ENCODE data around the gene ADAMTS20.

The ADAMTS20 gene

GRCh38 chr12:43501703-43502102, 50.3 kb downstream of the ADAMTS20 start:
- no peak for DNase-seq (ENCODE audit: low read depth, low spot score)
- no peak overlapping the region for H3K27ac ChIP-seq

DNA sequence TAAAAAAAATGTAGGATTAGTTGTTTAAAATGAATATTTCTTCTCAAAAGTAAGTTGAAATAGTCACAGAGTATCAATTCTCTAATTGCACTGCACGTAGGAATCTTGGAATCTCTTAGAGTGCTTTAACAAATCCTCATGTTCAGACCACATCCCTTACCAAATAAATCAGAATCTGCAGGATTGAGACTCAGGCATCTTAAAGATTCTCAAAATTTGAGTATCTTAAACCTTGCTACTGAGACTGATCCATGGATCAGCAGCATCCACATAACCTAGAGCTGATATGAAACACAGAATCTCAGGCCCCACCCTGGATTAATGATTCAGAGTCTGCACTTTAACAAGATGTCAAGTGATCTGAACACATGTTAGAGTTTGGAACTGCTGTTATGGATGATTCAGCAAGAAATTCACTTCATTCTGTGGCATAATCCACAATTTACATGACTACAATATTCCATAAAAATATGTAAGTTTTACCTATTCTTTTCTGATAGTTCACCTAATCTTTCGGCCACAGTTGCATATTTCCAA, 58.7 kb downstream of the ADAMTS20 start:
- H3K27ac ChIP-seq = no peak overlapping the region

GRCh38 chr12:43482311-43483085, 69.5 kb downstream of the ADAMTS20 start:
- DNase-seq (ENCODE audit: low read depth, low spot score) = no peak
- no peak overlapping the region for H3K27ac ChIP-seq

More for the DNA sequence above, 58.7 kb downstream of the ADAMTS20 start:
- no peak for DNase-seq (ENCODE audit: low read depth, low spot score)

- no peak for DNase-seq (ENCODE audit: low read depth, low spot score)
- H3K27ac ChIP-seq = no peak overlapping the region
These were observed 71.4 kb downstream of the ADAMTS20 start for GRCh38 chr12:43480591-43480990.

DNA sequence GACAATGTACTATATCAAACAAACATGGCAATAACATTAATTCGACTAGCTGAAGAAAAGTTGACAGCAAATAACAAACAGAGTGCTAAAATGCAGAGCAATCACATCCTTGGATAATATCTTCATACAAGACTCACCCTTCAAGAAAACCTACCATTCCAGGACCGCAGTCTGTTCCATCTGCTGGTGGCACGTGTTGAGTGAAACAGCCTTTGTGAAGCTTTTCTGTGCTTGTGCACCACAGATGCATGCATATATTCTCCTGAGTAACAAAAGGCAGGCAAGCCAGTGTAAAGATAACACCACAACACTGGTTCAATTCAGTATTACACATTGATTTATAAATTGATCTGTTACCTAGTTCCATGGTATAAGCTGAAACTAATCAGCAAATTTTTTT, 89.3 kb downstream of the ADAMTS20 start:
- no peak for DNase-seq (ENCODE audit: low read depth, low spot score)
- no peak overlapping the region for H3K27ac ChIP-seq

- no peak for DNase-seq (ENCODE audit: low read depth, low spot score)
- H3K27ac ChIP-seq = no peak overlapping the region
These were observed 89.9 kb downstream of the ADAMTS20 start for GRCh38 chr12:43462080-43462479.

DNA sequence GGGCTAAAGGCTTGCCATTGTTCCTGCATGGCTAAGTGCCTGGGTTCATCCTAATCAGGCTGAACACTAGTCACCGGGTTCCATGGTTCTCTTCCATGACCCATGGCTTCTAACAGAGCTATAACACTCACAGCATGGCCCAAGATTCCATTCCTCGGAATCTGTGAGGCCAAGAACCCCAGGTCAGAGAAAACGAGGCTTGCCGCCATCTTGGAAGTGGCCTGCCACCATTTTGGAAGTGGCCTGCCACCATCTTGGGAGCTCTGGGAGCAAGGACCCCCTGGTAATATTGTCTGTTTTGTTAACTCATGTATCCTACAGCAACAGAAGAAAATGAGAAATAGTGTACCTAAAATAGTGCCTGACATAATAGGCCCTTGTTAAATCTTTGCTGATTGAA, 92.7 kb downstream of the ADAMTS20 start:
- DNase-seq (ENCODE audit: low read depth, low spot score) = no peak
- no peak overlapping the region for H3K27ac ChIP-seq

DNA sequence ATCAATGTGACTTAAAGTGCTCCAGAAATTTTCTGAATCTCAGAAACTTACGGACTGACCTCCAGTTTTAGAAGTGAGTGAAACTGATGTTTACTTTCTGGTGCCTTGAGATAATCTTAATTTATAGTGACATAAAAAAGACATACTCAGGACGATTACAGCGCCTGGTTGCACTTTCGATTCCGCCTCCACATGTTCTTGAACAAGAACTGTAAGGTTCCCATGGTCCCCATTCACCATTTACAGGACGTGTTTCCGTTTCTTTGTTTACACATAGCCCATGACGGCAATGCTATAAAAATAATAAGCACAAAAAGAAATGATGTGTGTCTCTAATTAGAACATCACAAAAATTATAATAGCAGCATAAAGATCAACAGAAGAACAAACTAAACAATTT, 98.2 kb downstream of the ADAMTS20 start:
- peak; percentile 2 for DNase-seq (ENCODE audit: low read depth, low spot score)

GRCh38 chr12:43444940-43445564, 107.0 kb downstream of the ADAMTS20 start:
- no peak overlapping the region for H3K27ac ChIP-seq
- DNase-seq (ENCODE audit: low read depth, low spot score) = peak; percentile 0

More for the DNA sequence above, 98.2 kb downstream of the ADAMTS20 start:
- no peak overlapping the region for H3K27ac ChIP-seq

GRCh38 chr12:43436597-43436996, 115.4 kb downstream of the ADAMTS20 start:
- no peak for DNase-seq (ENCODE audit: low read depth, low spot score)
- H3K27ac ChIP-seq = no peak overlapping the region

GRCh38 chr12:43434614-43435013, 117.4 kb downstream of the ADAMTS20 start:
- DNase-seq (ENCODE audit: low read depth, low spot score) = no peak
- no peak overlapping the region for H3K27ac ChIP-seq

GRCh38 chr12:43428088-43428600, 123.9 kb downstream of the ADAMTS20 start:
- no peak for DNase-seq (ENCODE audit: low read depth, low spot score)
- no peak overlapping the region for H3K27ac ChIP-seq

DNA sequence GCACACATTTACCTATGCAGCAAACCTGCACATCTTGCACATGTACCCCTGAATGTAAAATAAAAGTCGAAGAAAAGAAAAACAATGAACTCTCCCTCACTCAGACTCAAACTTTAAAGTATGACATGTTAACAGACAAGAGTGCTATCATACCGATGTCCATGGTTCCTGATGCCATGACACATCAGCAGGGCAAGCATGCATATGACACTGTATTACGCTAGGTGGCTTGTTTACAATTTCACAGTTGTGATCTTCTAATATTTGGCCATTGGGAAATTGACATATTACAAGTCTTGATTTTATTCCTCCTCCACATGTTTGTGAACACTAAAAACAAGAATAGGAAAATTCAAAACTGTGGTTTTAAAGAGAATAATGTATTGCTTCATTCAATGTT, 126.6 kb downstream of the ADAMTS20 start:
- no peak overlapping the region for H3K27ac ChIP-seq
- DNase-seq (ENCODE audit: low read depth, low spot score) = no peak

GRCh38 chr12:43416981-43417380, 135.0 kb downstream of the ADAMTS20 start:
- H3K27ac ChIP-seq = no peak overlapping the region
- DNase-seq (ENCODE audit: low read depth, low spot score) = no peak

GRCh38 chr12:43407816-43408645, 144.0 kb downstream of the ADAMTS20 start:
- no peak for DNase-seq (ENCODE audit: low read depth, low spot score)
- H3K27ac ChIP-seq = no peak overlapping the region

DNA sequence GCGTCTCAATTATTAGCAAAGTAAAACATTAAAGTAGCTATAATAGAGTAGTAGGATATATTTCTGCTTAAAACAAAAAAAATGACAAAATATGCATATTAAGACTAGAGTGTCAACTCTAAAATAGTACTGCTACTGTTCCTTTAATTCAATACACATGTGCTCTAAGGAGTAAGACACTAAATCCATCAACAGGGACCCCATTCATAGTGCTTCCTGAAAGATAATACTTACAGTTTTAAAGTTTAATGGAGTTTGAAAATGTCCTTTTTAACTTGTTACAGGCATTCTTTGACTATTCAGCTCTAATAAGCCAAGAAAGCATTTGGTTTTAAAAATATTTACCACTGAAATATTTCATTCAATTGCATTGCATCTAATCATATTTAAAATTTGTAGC, 145.2 kb downstream of the ADAMTS20 start:
- H3K27ac ChIP-seq = no peak overlapping the region
- no peak for DNase-seq (ENCODE audit: low read depth, low spot score)

DNA sequence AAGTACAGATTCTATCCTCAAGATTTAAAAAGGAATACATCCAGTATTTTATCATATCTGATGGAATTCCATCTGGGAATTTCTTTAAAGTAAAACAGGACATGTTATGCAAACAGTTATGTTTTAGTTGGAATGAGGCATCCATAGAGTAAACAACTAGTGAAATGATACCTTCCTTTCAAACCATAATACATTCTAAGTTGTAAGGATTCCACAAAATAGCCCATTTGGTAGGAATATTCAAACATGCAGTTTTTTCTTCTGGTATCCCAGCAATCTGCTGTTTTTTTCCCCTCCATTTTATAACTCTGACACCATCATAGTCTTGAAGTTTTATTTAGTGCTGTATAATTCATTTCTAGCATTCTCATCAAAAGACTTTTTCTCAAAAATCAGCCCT, 149.6 kb downstream of the ADAMTS20 start:
- DNase-seq (ENCODE audit: low read depth, low spot score) = no peak
- no peak overlapping the region for H3K27ac ChIP-seq

DNA sequence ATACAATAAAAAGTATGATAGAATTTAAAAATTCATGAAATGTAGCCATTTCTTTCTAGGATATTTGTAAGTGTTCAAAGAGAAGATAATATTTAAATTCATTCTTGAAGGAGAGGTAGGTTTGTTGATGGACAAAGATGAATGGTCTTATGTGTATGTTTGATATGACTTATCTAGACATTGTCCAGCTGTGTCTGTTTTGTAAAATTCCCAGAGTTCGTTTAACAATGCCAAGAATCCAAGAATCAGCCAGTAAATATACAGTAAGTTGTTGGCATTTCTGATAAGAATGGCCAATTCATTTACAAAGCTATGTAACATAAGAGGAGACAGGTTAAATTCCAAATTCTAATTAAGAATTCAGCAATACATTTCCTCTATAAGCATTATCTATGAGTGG, 150.9 kb downstream of the ADAMTS20 start:
- no peak overlapping the region for H3K27ac ChIP-seq
- no peak for DNase-seq (ENCODE audit: low read depth, low spot score)

DNA sequence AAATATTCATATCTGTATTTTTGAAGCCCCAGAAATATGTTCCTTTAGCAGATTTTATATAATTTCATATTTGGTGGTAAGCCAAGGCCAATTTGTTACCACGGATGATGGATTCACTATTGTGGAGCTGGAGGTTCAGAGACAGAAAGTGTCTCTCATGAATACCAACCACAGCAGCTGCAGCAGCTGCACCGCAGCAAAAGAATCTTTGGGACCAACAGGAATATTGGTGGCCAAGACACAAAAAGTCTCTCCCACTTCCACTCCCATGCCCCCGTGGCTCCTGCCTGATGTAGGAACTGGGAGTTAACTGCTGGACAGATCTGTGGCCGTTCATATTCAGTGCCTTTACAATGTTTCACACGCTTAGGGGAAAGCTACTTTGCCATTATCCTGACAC, 155.3 kb downstream of the ADAMTS20 start:
- DNase-seq (ENCODE audit: low read depth, low spot score) = no peak
- no peak overlapping the region for H3K27ac ChIP-seq

DNA sequence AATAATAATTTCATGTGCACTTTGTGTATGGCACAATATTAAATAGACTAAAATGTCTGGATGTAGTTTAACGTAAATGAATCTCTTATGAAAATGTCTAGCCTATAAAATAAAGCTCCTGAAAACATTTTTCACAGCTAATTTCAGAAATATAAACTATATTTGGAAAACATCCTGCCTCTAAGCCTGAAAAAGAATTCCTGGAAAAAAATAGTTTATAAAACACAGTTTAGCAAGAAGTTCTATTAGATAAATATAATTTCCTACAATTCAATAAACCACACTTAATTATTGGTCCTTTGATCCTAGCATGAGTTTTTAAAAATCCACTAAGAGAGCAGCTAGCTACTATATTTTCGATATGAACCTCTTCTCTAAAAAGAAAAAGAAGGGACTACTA, 159.9 kb downstream of the ADAMTS20 start:
- H3K27ac ChIP-seq = no peak overlapping the region
- DNase-seq (ENCODE audit: low read depth, low spot score) = no peak

DNA sequence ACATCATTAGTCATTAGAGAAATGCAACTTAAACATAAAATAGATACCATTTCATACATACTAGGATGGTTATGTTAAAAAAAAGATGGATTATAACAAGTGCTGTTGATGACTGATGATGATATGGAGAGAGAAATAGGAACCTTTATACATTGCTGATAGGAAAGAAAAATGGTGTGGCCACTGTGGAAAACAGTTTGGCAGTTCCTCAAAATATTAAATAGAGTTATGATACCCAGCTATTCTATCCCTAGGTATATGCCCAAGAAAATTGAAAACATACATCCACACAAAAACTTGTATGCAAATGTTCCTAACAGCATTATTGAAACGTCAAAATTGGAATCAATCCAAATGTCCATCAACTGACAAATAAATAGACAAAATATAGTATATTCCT, 170.1 kb downstream of the ADAMTS20 start:
- H3K27ac ChIP-seq = no peak overlapping the region
- no peak for DNase-seq (ENCODE audit: low read depth, low spot score)

Measured in epithelial cell of prostate (primary cell).